ENCODE results near the gene MADD.
"Not testable (repeated sequence)": the region's sequence is repeated elsewhere in the genome, so short reads cannot be mapped to it uniquely, and the experiment has no call there.

The MADD gene

GRCh38 chr11:47278058-47278457 is 8.1 kb downstream of the MADD start:
- DNase-seq, result no peak

GRCh38 chr11:47278769-47279168 is 8.8 kb downstream of the MADD start:
- no peak for DNase-seq

- no peak for DNase-seq
These were observed 10.2 kb downstream of the MADD start for GRCh38 chr11:47280099-47280498.

GRCh38 chr11:47280860-47281259 is 10.9 kb downstream of the MADD start:
- no peak for DNase-seq

GRCh38 chr11:47282462-47282861 is 12.5 kb downstream of the MADD start:
- no peak for DNase-seq

- no peak for DNase-seq
These were observed 14.2 kb downstream of the MADD start for GRCh38 chr11:47284151-47284550.

- no peak for DNase-seq
These were observed 16.2 kb downstream of the MADD start for GRCh38 chr11:47285969-47286770.

- no peak for DNase-seq
These were observed 18.1 kb downstream of the MADD start for GRCh38 chr11:47288066-47288465.

- DNase-seq, result no peak
These were observed 19.9 kb downstream of the MADD start for GRCh38 chr11:47289856-47290255.

GRCh38 chr11:47295385-47295784 is 25.5 kb downstream of the MADD start:
- DNase-seq, result no peak

- no peak for DNase-seq
These were observed 26.1 kb downstream of the MADD start for GRCh38 chr11:47296045-47296444.

- DNase-seq, result no peak
These were observed 29.1 kb downstream of the MADD start for GRCh38 chr11:47299078-47299477.

GRCh38 chr11:47302853-47303252 is 32.9 kb downstream of the MADD start:
- no peak for DNase-seq

- no peak for DNase-seq
These were observed 36.0 kb downstream of the MADD start for GRCh38 chr11:47305734-47306483.

- no peak for DNase-seq
These were observed 36.5 kb downstream of the MADD start for GRCh38 chr11:47306484-47306844.

GRCh38 chr11:47308050-47308823 is 38.3 kb downstream of the MADD start:
- DNase-seq, result no peak

GRCh38 chr11:47314992-47315391 is 45.1 kb downstream of the MADD start:
- no peak for DNase-seq

GRCh38 chr11:47316501-47316900 is 46.6 kb downstream of the MADD start:
- DNase-seq, result not testable (repeated sequence)

- DNase-seq, result no peak
These were observed 47.3 kb downstream of the MADD start for GRCh38 chr11:47317064-47317828.

GRCh38 chr11:47318166-47318565 is 48.2 kb downstream of the MADD start:
- no peak for DNase-seq

- DNase-seq, result no peak
These were observed 54.6 kb downstream of the MADD start for GRCh38 chr11:47324520-47324919.

GRCh38 chr11:47325271-47326041 is 55.5 kb downstream of the MADD start:
- DNase-seq, result no peak

Data from cortex of kidney (tissue), 1 donor.